Stimulated activated CD8-positive, alpha-beta memory T cell treated with anti-CD3 and anti-CD28 coated beads, Interleukin-7, amount 100 ng/mL, for 24 hours (primary cell): ENCODE measurements around the gene DYSF.

Source experiments
- DNase-seq: peaks from one replicate; pipeline ENCODE4 v3.0.0-alpha.2; 2020; ENCODE audit warnings: low read depth

DYSF gene

GRCh38 chr2:71711133-71711855, 257.9 kb downstream of the DYSF start:
- no peak for DNase-seq

- no peak for DNase-seq
These were observed 258.9 kb downstream of the DYSF start for GRCh38 chr2:71712158-71712818.

- DNase-seq = no peak
These were observed 260.5 kb downstream of the DYSF start for GRCh38 chr2:71713581-71714580.

DNA sequence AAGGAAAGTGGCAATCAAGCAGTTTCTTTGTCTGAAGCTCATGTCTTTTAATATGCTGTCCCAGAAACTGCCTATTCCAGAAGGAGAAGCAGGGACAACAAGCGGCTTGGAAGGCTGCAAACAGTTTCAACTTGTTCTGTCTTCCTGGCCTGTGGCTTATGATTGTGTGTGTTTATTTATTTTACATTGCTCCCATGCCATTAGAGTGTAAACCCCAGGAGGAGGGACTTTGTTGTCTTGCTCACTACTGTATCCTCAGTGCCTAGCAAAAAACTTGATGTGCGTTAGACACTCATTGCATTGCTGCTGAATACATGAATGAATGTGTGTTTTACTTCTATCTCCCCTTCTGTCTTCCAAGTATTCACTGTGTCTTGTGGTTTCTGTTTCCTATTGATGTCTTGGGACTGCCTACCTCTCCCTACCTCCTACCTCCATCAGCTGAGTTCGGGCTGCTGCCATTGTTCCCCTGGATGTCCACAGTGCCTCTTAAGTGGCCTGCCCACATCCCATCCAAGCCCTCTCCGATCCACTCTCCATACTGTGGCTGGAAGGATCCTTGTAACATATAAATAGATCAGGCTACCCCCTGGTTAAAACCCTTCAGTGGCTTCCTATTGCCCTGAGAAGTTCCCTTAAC, 261.4 kb downstream of the DYSF start:
- DNase-seq = no peak

DNA sequence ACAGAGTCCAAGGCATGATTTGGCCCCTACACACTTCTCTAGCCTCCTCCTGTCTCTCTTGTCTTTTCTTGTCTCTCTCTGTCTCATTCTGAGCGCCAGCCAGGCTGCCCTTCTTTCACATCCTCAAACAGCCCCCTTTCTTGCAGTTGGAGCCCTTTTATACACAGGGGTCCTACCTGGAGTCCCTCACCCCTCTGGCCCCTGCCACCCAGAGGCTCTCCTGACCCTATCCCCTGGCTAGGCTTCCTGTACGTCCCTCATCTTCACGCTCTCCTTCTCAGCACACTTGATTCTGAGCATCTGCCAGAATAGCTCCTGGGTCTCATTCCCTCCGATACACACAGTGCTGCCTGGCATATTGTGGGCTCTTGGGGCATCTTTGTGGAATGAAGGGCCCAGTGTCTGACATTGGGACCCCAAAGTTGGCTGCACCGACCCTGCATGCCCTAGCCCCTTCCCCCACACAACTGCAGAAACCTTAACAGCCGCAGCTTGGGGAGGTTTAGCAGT, 261.9 kb downstream of the DYSF start:
- no peak for DNase-seq

DNA sequence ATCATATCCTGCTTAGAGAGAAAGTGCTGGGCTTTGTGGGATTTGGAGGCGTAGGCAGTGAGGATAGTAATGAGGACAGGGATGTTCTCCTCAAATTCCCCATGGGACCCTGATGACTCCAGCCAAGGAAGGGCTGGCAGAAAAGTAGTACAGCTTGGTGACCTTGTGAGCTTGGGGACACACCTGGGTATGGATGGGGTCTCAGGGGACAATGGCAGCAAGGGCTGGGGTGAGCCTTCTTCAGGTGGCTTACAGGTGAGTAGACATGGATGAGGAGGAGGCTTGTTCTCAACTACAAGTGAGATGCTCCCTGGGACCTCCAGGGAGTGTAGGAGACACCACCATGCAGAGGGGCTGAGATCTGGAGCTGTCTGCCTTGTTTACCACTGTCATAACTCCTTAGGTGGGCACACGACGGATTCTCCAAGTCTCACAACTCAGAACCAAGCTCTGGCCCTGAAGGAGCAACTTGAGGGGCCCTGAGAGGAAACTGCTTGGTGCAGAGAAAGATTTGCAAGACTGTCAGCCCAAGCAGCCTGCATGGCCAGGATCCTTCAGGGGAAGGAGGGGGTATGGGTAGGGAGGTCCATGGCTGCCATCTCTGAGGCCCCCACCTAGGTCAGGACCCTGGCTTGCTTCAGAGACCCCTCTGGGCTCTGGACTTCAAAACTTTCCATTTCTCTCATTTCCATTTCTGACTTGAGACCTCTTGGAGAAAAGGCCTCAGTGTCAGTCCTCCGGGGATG, 262.8 kb downstream of the DYSF start:
- DNase-seq = no peak

- no peak for DNase-seq
These were observed 263.6 kb downstream of the DYSF start for GRCh38 chr2:71716697-71717624.

DNA sequence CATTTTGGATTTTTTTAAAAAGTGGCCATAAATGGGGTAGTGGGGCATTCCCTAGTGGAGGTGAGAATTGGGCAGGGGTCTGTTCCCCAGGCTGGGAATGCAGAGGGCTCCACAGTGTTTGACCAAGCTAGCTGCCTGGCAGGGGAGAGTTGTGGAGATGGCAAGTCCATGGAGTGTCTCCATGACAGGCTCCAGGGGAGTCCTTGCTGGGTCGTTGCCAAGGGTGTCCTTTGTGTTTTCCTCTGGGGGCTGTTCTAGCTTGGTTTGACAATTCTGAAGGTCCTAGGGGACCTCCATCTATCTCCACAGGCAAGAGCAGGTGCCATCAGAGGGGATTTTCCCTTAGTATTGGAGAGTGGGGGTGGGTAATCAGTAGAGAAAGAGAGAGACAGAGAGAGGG, 265.3 kb downstream of the DYSF start:
- DNase-seq = no peak

- DNase-seq = no peak
These were observed 266.3 kb downstream of the DYSF start for GRCh38 chr2:71719520-71720282.

GRCh38 chr2:71720283-71720560, 266.9 kb downstream of the DYSF start:
- DNase-seq = no peak

- no peak for DNase-seq
These were observed 267.4 kb downstream of the DYSF start for GRCh38 chr2:71720596-71721361.

- DNase-seq = no peak
These were observed 268.0 kb downstream of the DYSF start for GRCh38 chr2:71721362-71721665.

GRCh38 chr2:71721669-71722068, 268.3 kb downstream of the DYSF start:
- no peak for DNase-seq

GRCh38 chr2:71722286-71722685, 268.9 kb downstream of the DYSF start:
- DNase-seq = no peak

DNA sequence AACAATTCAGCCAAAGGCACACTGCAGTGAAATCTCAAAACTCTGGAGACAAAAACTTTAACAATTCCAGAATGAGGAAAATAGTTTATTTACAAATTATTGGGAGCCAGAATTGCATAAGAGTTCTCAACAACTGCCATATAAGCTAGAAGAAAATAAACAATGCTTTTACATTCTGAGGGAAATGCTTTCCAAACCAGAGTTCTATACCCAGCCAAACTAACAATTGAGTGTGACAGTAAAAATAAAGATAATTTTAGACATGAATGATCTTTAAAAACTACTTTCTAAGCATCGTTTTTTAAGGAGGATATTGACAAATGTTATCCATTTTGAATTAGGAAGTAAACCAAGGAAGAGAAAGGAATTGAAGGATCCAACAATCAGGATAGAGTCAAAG, 271.4 kb downstream of the DYSF start:
- no peak for DNase-seq

DNA sequence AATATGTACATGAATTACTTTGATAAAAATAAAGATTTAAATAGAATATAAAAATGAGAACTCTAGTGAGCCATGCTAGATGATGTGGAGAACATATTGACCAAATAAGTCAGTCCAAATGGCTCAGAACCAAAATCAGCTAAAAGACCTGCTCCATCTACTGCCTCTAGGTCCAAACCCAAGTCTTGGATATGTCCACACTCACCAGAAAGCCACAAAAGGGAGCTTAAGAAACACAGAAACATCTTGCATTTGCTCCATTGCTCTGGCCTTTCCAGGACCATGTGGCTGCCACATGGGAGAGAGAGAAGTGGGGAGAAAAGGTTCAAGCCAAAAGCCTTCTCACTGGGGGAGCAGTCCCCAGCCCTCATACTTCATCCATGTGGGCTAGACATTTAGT, 272.5 kb downstream of the DYSF start:
- no peak for DNase-seq

GRCh38 chr2:71727562-71727961, 274.2 kb downstream of the DYSF start:
- no peak for DNase-seq

GRCh38 chr2:71728036-71728435, 274.7 kb downstream of the DYSF start:
- no peak for DNase-seq

- DNase-seq = no peak
These were observed 277.5 kb downstream of the DYSF start for GRCh38 chr2:71730785-71731383.
